ENCODE results near the gene PIK3C2G.
"Not testable (repeated sequence)": the region's sequence is repeated elsewhere in the genome, so short reads cannot be mapped to it uniquely, and the experiment has no call there.

Gene PIK3C2G

DNA sequence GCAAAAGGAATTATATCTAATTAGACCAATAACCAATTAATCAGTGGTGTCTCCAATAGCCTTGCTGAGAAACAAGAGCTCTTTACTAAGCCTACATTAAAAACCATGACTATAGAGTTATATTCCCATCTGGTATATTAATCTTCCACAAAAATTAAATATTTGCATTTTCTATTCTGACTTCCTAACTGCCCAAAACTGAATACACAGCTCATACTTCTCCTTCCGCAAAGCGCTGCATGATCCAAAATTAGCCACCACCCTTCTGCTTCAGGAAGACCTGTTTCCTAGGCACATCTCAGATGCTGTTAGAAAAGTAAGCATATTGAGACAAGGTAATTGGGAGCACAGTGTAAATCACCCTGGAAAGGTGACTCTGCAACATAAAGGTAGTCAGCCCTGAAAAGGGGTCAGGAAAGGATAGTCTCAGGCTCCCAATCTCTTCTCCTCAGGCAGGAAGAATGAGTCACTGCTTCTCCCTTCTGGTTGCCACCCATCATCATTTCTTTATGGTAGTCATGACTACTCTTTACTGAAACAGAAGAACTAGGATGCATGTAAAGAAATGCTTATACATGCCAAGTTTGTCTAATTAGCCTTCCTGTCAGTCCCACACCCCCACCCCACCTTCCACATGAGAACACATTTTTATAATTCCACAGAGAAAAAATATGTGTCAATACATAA is 422.2 kb downstream of the PIK3C2G start:
- DNase-seq (ENCODE audit: extremely low read depth, insufficient read length): no peak
- H3K27me3 ChIP-seq (replicated peaks; ENCODE audit: control insufficient read depth, insufficient read depth, low read length): no peaks in the 10 kb centered on the region
- no peaks in the 10 kb centered on the region for H3K36me3 ChIP-seq (ENCODE audit: control insufficient read depth, insufficient read depth, low read length)
- H3K4me3 ChIP-seq (replicated peaks; ENCODE audit: low read depth, low read length): no peak overlapping the region
- TF ChIP-seq, protein P1, sequence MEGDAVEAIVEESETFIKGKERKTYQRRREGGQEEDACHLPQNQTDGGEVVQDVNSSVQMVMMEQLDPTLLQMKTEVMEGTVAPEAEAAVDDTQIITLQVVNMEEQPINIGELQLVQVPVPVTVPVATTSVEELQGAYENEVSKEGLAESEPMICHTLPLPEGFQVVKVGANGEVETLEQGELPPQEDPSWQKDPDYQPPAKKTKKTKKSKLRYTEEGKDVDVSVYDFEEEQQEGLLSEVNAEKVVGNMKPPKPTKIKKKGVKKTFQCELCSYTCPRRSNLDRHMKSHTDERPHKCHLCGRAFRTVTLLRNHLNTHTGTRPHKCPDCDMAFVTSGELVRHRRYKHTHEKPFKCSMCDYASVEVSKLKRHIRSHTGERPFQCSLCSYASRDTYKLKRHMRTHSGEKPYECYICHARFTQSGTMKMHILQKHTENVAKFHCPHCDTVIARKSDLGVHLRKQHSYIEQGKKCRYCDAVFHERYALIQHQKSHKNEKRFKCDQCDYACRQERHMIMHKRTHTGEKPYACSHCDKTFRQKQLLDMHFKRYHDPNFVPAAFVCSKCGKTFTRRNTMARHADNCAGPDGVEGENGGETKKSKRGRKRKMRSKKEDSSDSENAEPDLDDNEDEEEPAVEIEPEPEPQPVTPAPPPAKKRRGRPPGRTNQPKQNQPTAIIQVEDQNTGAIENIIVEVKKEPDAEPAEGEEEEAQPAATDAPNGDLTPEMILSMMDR (IDR thresholded peaks at IDR 0.05; ENCODE audit: insufficient read depth, low read length, poor library complexity, severe bottlenecking): no peak

DNA sequence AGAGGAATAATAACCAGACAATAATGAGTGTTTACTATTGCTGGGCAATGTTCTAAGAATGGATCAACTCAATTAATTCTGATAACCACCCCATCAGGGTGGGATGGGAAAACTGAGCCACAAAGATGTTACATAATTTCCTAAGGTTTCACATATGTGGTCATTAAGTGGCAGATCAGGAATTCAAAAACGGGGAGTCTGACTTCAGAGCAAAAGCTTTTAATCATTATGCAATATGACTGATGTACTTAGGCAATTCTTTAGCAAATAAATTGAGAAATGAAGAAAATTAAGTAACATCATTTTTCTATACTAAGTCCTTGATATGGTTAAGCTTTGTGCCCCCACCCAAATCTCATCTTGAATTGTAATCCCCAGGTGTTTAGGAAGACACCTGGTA is 423.1 kb downstream of the PIK3C2G start:
- no peak overlapping the region for H3K4me3 ChIP-seq (replicated peaks; ENCODE audit: low read depth, low read length)
- TF ChIP-seq, protein P1 (IDR thresholded peaks at IDR 0.05; ENCODE audit: insufficient read depth, low read length, poor library complexity, severe bottlenecking): no peak
- H3K27me3 ChIP-seq (replicated peaks; ENCODE audit: control insufficient read depth, insufficient read depth, low read length): no peaks in the 10 kb centered on the region
- no peak for DNase-seq (ENCODE audit: extremely low read depth, insufficient read length)
- H3K36me3 ChIP-seq (ENCODE audit: control insufficient read depth, insufficient read depth, low read length): no peaks in the 10 kb centered on the region

DNA sequence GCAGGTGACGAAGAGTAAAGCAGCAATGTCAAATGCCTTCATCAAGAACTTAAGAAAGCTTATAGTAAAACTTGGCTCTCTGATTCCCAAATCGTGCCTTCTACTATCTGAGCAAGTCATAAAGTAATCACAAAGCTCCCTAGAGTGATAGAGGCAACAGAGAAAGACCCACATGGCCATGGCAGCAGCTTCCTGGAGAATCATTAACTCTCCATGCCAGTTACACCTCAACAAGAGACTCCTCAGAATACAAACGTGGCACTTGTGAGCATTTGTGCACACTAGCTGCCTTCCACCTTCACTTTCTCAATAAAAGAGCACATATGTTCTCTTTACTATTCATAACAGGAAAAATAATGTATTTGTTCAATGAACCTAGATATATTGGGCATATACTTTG is 428.5 kb downstream of the PIK3C2G start:
- no peaks in the 10 kb centered on the region for H3K27me3 ChIP-seq (replicated peaks; ENCODE audit: control insufficient read depth, insufficient read depth, low read length)
- H3K36me3 ChIP-seq (ENCODE audit: control insufficient read depth, insufficient read depth, low read length): no peaks in the 10 kb centered on the region
- no peak for DNase-seq (ENCODE audit: extremely low read depth, insufficient read length)
- TF ChIP-seq, protein P1 (IDR thresholded peaks at IDR 0.05; ENCODE audit: insufficient read depth, low read length, poor library complexity, severe bottlenecking): no peak
- no peak overlapping the region for H3K4me3 ChIP-seq (replicated peaks; ENCODE audit: low read depth, low read length)

DNA sequence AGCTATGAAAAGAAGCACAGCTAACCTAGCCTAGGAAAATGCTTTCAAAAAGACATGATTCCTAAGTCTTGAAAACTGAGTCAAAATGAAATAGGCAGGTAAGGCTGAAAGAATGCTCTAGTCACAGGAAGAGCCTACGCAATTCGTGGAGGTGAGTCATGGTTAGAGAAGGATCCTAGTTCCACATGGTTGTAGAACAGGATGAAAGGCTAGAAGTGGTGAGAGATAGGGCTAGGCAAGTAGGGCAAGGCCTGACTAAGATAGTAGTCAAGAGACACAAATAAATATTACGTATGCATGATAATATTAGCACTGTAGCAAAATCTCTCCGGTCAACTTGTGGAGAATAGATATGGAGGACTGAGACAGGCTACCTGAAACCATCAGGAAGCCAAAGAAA is 429.3 kb downstream of the PIK3C2G start:
- Histone ChIP-seq H3K27me3 (replicated peaks; ENCODE audit: control insufficient read depth, insufficient read depth, low read length) (no peaks in the 10 kb centered on the region), H3K36me3 (ENCODE audit: control insufficient read depth, insufficient read depth, low read length) (no peaks in the 10 kb centered on the region), H3K4me3 (replicated peaks; ENCODE audit: low read depth, low read length) (no peak overlapping the region)
- TF ChIP-seq, protein P1 (IDR thresholded peaks at IDR 0.05; ENCODE audit: insufficient read depth, low read length, poor library complexity, severe bottlenecking): no peak
- DNase-seq (ENCODE audit: extremely low read depth, insufficient read length): no peak

DNA sequence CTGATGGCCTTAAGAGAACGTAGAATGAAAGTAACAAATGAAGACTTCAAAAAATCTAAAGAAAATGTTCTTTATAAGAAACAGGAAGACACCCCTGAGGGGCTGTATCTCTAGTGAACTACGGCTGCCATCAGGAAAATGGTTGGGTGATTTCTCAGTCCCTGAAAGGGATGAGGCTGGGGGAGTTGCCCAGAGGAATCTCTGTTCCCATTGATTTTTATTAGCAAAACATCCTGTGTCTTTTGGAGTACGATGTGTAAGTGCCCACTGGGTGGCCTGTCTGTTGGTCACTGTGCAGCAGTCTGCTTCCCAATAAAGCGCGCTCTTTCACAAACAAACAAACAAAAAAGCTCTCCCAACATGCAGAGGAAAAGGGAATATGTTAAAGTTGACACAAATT is 432.7 kb downstream of the PIK3C2G start:
- H3K4me3 ChIP-seq (replicated peaks; ENCODE audit: low read depth, low read length); H3K36me3 ChIP-seq (ENCODE audit: control insufficient read depth, insufficient read depth, low read length); H3K27me3 ChIP-seq (replicated peaks; ENCODE audit: control insufficient read depth, insufficient read depth, low read length); DNase-seq (ENCODE audit: extremely low read depth, insufficient read length): not testable (repeated sequence)

DNA sequence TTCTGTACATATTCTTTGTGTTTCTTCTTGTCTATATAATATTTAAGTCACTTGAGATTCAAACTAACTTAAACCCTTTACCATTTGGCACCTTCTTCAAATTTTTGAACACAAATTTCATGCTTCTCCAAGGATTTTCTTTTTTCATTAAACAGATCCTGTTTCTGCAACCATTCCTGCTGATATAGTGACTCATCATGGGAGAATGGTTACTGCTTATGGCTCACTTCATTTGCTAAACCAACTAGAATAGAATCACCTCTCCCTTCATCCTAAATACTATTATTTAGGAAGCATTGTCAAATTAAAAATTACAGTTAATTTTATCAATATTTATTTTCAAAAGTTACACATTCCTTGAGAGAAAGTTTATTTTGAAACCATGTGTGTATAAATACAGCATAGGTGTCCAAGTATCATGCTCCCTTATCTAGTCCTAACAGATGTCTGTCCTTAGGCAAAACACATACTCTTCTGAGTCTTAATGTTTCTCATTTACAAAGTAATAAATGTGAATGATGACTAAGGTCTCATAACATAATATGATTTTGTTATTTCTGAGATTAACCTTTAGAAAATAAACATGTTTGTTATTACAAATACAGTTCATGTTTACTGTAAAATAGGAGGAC is 435.8 kb downstream of the PIK3C2G start:
- no peak for DNase-seq (ENCODE audit: extremely low read depth, insufficient read length)
- no peaks in the 10 kb centered on the region for H3K27me3 ChIP-seq (replicated peaks; ENCODE audit: control insufficient read depth, insufficient read depth, low read length)
- no peaks in the 10 kb centered on the region for H3K36me3 ChIP-seq (ENCODE audit: control insufficient read depth, insufficient read depth, low read length)
- no peak overlapping the region for H3K4me3 ChIP-seq (replicated peaks; ENCODE audit: low read depth, low read length)
- TF ChIP-seq, protein P1 (IDR thresholded peaks at IDR 0.05; ENCODE audit: insufficient read depth, low read length, poor library complexity, severe bottlenecking): no peak

All from GM06990 (cell line).